Mesenchymal stem cell (in vitro differentiated cells and primary cell): ENCODE results near the gene ANTKMT.

ENCODE experiments used
- DNase-seq: peaks from one replicate; pipeline ENCODE4 v3.0.0-alpha.2; 2013
- H2AFZ ChIP-seq: one replicate; pipeline ENCODE4 v1.6.1; 2013; ENCODE audit warnings: low read depth, mild to moderate bottlenecking, control low read depth, inconsistent platforms, low read length, moderate library complexity
- H2AK5ac ChIP-seq: 2 replicates; pipeline ENCODE4 v1.6.1; 2013; ENCODE audit warnings: low read length, moderate library complexity, mild to moderate bottlenecking, inconsistent platforms; ENCODE audit not compliant: severe bottlenecking
- H2BK120ac ChIP-seq: one replicate; pipeline ENCODE4 v1.6.1; 2013; ENCODE audit warnings: low read depth, mild to moderate bottlenecking, inconsistent platforms, low read length, moderate library complexity
- H2BK12ac ChIP-seq, 2 experiments: one replicate each; pipeline ENCODE4 v1.6.1; 2013; ENCODE audit warnings: inconsistent platforms in 2 of 2, low read length in 2 of 2, mild to moderate bottlenecking in 2 of 2, moderate library complexity in 2 of 2, control low read depth in 1 of 2
- H2BK15ac ChIP-seq: one replicate; pipeline ENCODE4 v1.6.1; 2013; ENCODE audit warnings: mild to moderate bottlenecking, low read depth, inconsistent platforms; ENCODE audit not compliant: poor library complexity, severe bottlenecking
- H2BK5ac ChIP-seq: 2 replicates; pipeline ENCODE4 v1.6.1; 2013; ENCODE audit warnings: low read depth, mild to moderate bottlenecking, low read length, control low read depth, inconsistent platforms; ENCODE audit not compliant: poor library complexity, severe bottlenecking
- H3K14ac ChIP-seq, 2 experiments: one replicate each; pipeline ENCODE4 v1.6.1; 2013; ENCODE audit warnings: inconsistent platforms in 2 of 2, low read length in 2 of 2, control low read depth in 1 of 2, mild to moderate bottlenecking in 1 of 2, moderate library complexity in 1 of 2
- H3K18ac ChIP-seq, 2 experiments: one replicate each; pipeline ENCODE4 v1.6.1; 2013; ENCODE audit warnings: inconsistent platforms in 2 of 2, low read length in 2 of 2, control low read depth in 1 of 2, low read depth in 1 of 2, mild to moderate bottlenecking in 1 of 2
- H3K23ac ChIP-seq, 2 experiments: one replicate each; pipeline ENCODE4 v1.6.1; 2013; ENCODE audit warnings: inconsistent platforms in 2 of 2, low read length in 2 of 2, mild to moderate bottlenecking in 2 of 2, moderate library complexity in 2 of 2, control low read depth in 1 of 2
- H3K27ac ChIP-seq: 2 replicates; pipeline ENCODE4 v1.5.1; 2013; ENCODE audit warnings: mild to moderate bottlenecking, moderate library complexity, low read length, control low read depth, inconsistent platforms; ENCODE audit not compliant: poor library complexity, severe bottlenecking
- H3K27me3 ChIP-seq, 2 experiments: 2 replicates each; pipeline versions ENCODE4 v1.6.1 to v1.7.0; 2013; ENCODE audit warnings: low read length in 2 of 2, mild to moderate bottlenecking in 2 of 2, moderate library complexity in 2 of 2, control low read depth in 1 of 2, inconsistent platforms in 1 of 2; ENCODE audit not compliant: control insufficient read depth in 1 of 2, insufficient read depth in 1 of 2
- H3K36me3 ChIP-seq, 2 experiments: 2 replicates each; pipeline versions ENCODE4 v1.6.1 to v1.7.0; 2013; ENCODE audit warnings: low read length in 2 of 2, control low read depth in 1 of 2, inconsistent platforms in 1 of 2, low read depth in 1 of 2, mild to moderate bottlenecking in 1 of 2; ENCODE audit not compliant: insufficient read depth in 2 of 2, control insufficient read depth in 1 of 2
- H3K4ac ChIP-seq, 2 experiments: one replicate each; pipeline ENCODE4 v1.6.1; 2013; ENCODE audit warnings: inconsistent platforms in 2 of 2, low read length in 2 of 2, mild to moderate bottlenecking in 2 of 2, moderate library complexity in 2 of 2, control low read depth in 1 of 2, low read depth in 1 of 2
- H3K4me1 ChIP-seq: 2 replicates; pipeline ENCODE4 v1.6.1; 2013; ENCODE audit warnings: low read depth, low read length, control low read depth; ENCODE audit not compliant: control insufficient read depth, insufficient read depth
- H3K4me2 ChIP-seq: 2 replicates; pipeline ENCODE4 v1.6.1; 2013; ENCODE audit warnings: low read length, mild to moderate bottlenecking, inconsistent platforms; ENCODE audit not compliant: poor library complexity, severe bottlenecking
- H3K4me3 ChIP-seq, 2 experiments: 2 replicates each; pipeline versions ENCODE4 v1.5.1 to v1.7.0; 2013; ENCODE audit warnings: low read length in 2 of 2, mild to moderate bottlenecking in 2 of 2, control low read depth in 1 of 2, low read depth in 1 of 2; ENCODE audit not compliant: insufficient read depth in 1 of 2
- H3K79me1 ChIP-seq: replicated peaks from 2 replicates; pipeline ENCODE4 v1.6.1; 2013; ENCODE audit warnings: mild to moderate bottlenecking, control low read depth, low read length, inconsistent platforms; ENCODE audit not compliant: poor library complexity, severe bottlenecking
- H3K9ac ChIP-seq: 2 replicates; pipeline ENCODE4 v1.7.0; 2013; ENCODE audit warnings: mild to moderate bottlenecking, low read length, moderate library complexity
- H3K9me3 ChIP-seq: 2 replicates; pipeline ENCODE4 v1.7.0; 2013; ENCODE audit warnings: mild to moderate bottlenecking, low read length; ENCODE audit not compliant: control insufficient read depth
- H4K8ac ChIP-seq: one replicate; pipeline ENCODE4 v1.6.1; 2013; ENCODE audit warnings: inconsistent platforms, mild to moderate bottlenecking, low read length, moderate library complexity
- H4K91ac ChIP-seq: one replicate; pipeline ENCODE4 v1.6.1; 2013; ENCODE audit warnings: mild to moderate bottlenecking, low read length, inconsistent platforms
- WGBS: methylation state at CpG from one replicate; pipeline ENCODE4 v1.1.7; 2013; ENCODE audit warnings: mixed read lengths; 5-methylcytosine and 5-hydroxymethylcytosine counted together

The ANTKMT gene

DNA sequence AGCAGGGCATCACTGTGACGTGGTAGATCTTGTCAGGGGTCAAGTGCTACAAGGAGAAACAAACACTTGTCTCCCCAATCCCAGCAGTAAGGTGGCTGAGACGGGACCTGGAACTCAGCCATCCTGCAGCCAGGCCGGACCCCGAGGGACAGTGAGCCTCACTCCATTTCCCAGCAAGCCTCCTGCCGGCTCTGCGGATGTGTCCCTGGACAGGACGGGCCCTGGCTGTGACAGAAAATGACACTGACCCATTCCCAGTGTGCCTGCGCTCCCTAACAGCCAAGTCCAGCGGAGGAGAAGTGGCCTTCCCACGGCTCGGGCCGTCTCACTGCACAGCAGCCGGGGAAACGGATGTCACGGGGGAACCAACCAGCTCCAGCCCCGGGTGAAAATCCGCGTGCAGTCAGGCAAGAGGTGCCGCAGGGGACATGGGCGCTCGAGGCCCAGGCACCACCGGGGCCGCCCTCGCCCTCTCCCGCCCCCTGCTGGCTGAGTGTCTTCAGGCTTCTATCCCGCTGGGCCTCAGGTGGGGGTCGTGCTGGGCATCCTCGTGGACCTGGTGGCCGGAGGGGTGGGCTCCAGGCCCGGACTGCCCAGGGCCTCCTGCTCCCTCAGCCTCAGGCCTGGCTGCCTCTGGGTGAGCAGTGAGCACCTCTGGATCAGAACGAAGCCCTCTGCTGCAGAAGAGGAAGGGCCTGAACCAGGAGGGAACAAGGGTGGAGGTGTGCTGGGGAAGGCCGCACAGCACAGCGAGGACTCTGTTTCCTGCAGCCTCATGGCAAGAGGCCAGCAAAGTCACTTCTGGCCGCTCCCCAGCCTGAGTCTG lies 12.6 kb downstream of the ANTKMT start:
- 86% methylated on average over 34 of the region's 34 CpGs for WGBS
- no peak for DNase-seq
- no peak overlapping the region for H2AK5ac ChIP-seq
- no peak overlapping the region for H3K4me2 ChIP-seq
- H2BK15ac ChIP-seq = no peak overlapping the region
- H2BK120ac ChIP-seq = no peak overlapping the region
- no peak overlapping the region for H3K4me3 ChIP-seq
- H2BK5ac ChIP-seq = no peak overlapping the region
- no peak overlapping the region for H4K91ac ChIP-seq
- no peak overlapping the region for H3K27ac ChIP-seq
- H3K36me3 ChIP-seq = peaks cover 59 to 95% of the 10 kb centered on the region in 2 experiments
- H3K4ac ChIP-seq = no peak overlapping the region
- no peak overlapping the region for H3K23ac ChIP-seq
- H3K79me1 ChIP-seq = peaks cover 12% of the 10 kb centered on the region
- no peak overlapping the region for H2BK12ac ChIP-seq
- no peak overlapping the region for H4K8ac ChIP-seq
- no peak overlapping the region for H3K14ac ChIP-seq
- no peaks in the 10 kb centered on the region for H3K9me3 ChIP-seq
- no peaks in the 10 kb centered on the region for H3K27me3 ChIP-seq
- no peak overlapping the region for H3K18ac ChIP-seq
- H3K9ac ChIP-seq = no peak overlapping the region
- H2AFZ ChIP-seq = no peak overlapping the region
- peaks cover 10% of the 10 kb centered on the region for H3K4me1 ChIP-seq

GRCh38 chr16:734208-734980 lies 13.4 kb downstream of the ANTKMT start:
- H3K4me1 ChIP-seq = peaks cover 4% of the 10 kb centered on the region
- H2BK15ac ChIP-seq = no peak overlapping the region
- no peak overlapping the region for H4K91ac ChIP-seq
- H3K36me3 ChIP-seq = peaks cover 62 to 96% of the 10 kb centered on the region in 2 experiments
- H3K18ac ChIP-seq = no peak overlapping the region
- no peaks in the 10 kb centered on the region for H3K27me3 ChIP-seq
- no peak for DNase-seq
- H2BK5ac ChIP-seq = no peak overlapping the region
- no peak overlapping the region for H3K9ac ChIP-seq
- no peak overlapping the region for H2AK5ac ChIP-seq
- H2BK120ac ChIP-seq = no peak overlapping the region
- no peak overlapping the region for H3K14ac ChIP-seq
- 97% methylated on average over 49 of the region's 49 CpGs for WGBS
- no peak overlapping the region for H2BK12ac ChIP-seq
- no peaks in the 10 kb centered on the region for H3K9me3 ChIP-seq
- no peak overlapping the region for H3K4me3 ChIP-seq
- no peak overlapping the region for H3K4ac ChIP-seq
- H2AFZ ChIP-seq = no peak overlapping the region
- no peak overlapping the region for H3K23ac ChIP-seq
- no peak overlapping the region for H3K27ac ChIP-seq
- H3K79me1 ChIP-seq = peaks cover 16% of the 10 kb centered on the region
- no peak overlapping the region for H4K8ac ChIP-seq
- no peak overlapping the region for H3K4me2 ChIP-seq

- no peak overlapping the region for H3K4ac ChIP-seq
- DNase-seq = no peak
Measured at GRCh38 chr16:734981-735881, 14.3 kb downstream of the ANTKMT start.

More at GRCh38 chr16:734981-735881, 14.3 kb downstream of the ANTKMT start:
- Histone ChIP-seq H3K36me3 (peaks cover 64 to 92% of the 10 kb centered on the region in 2 experiments), H3K4me1 (peaks cover 11% of the 10 kb centered on the region), H3K4me3 (no peak overlapping the region), H3K27ac (no peak overlapping the region), H3K9me3 (no peaks in the 10 kb centered on the region), H3K14ac (no peak overlapping the region), H2AK5ac (no peak overlapping the region), H3K27me3 (no peaks in the 10 kb centered on the region), H4K91ac (no peak overlapping the region), H4K8ac (no peak overlapping the region), H3K9ac (no peak overlapping the region), H3K18ac (no peak overlapping the region), H3K4me2 (no peak overlapping the region), H2BK12ac (no peak overlapping the region), H2BK15ac (no peak overlapping the region), H2BK5ac (no peak overlapping the region), H2BK120ac (no peak overlapping the region), H3K23ac (no peak overlapping the region), H2AFZ (no peak overlapping the region), H3K79me1 (peaks cover 24% of the 10 kb centered on the region)
- WGBS = 97% methylated on average over 25 of the region's 25 CpGs
